Mucosa of rectum (tissue), 2 donors: ENCODE measurements around the gene HCN3.
"Not testable (repeated sequence)": the region's sequence is repeated elsewhere in the genome, so short reads cannot be mapped to it uniquely, and the experiment has no call there.

Experiments used
- H3K27ac ChIP-seq, 2 donors: one replicate each; pipeline ENCODE4 v1.7.0; 2013; ENCODE audit warnings: inconsistent platforms in 2 of 2, low read depth in 2 of 2, low read length in 2 of 2
- H3K27me3 ChIP-seq, 2 donors: one replicate each; pipeline ENCODE4 v1.7.0; 2013; ENCODE audit warnings: low read length in 2 of 2; ENCODE audit not compliant: control insufficient read depth in 2 of 2, insufficient read depth in 2 of 2
- H3K36me3 ChIP-seq, 2 donors: one replicate each; pipeline ENCODE4 v1.7.0; 2013; ENCODE audit warnings: low read length in 2 of 2; ENCODE audit not compliant: control insufficient read depth in 2 of 2, insufficient read depth in 2 of 2
- H3K4me1 ChIP-seq, 2 donors: one replicate each; pipeline ENCODE4 v1.7.0; 2013; ENCODE audit warnings: low read length in 2 of 2, mild to moderate bottlenecking in 1 of 2; ENCODE audit not compliant: control insufficient read depth in 2 of 2, insufficient read depth in 2 of 2
- H3K4me3 ChIP-seq, 2 donors: one replicate each; pipeline ENCODE4 v1.7.0; 2013; ENCODE audit warnings: low read length in 2 of 2
- H3K9ac ChIP-seq, 2 donors: one replicate each; pipeline ENCODE4 v1.7.0; 2013; ENCODE audit warnings: low read length in 2 of 2, low read depth in 1 of 2, mild to moderate bottlenecking in 1 of 2
- H3K9me3 ChIP-seq, 2 donors: one replicate each; pipeline ENCODE4 v1.7.0; 2013; ENCODE audit warnings: low read length in 2 of 2; ENCODE audit not compliant: control insufficient read depth in 2 of 2
- donor health status: healthy.
- donor health status: Normal muscosa, but diverticular disease.

HCN3 gene

DNA sequence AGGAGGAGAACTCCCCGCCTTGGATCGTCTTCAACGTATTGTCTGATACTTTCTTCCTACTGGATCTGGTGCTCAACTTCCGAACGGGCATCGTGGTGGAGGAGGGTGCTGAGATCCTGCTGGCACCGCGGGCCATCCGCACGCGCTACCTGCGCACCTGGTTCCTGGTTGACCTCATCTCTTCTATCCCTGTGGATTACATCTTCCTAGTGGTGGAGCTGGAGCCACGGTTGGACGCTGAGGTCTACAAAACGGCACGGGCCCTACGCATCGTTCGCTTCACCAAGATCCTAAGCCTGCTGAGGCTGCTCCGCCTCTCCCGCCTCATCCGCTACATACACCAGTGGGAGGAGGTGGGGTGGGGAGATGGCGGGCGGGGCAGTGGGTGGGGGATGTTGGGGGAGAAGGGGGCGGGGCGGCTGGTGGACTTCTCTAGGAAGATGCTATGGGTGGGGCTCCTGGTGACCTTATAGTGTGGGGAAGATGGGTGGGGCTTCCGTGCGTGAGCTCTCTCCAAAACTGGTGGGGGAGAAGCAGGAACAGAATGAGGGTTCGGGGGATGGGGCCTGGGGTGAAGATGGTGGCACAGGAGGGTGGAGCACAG lies 5.3 kb downstream of the HCN3 start:
- Histone ChIP-seq H3K27me3 (no peaks in the 10 kb centered on the region), H3K9ac (no peak overlapping the region), H3K27ac (no peak overlapping the region), H3K4me3 (no peak overlapping the region), H3K9me3 (no peaks in the 10 kb centered on the region), H3K36me3 (peaks cover 0 to 6% of the 10 kb centered on the region in 2 donors), H3K4me1 (peaks cover 7 to 9% of the 10 kb centered on the region in 2 donors)

DNA sequence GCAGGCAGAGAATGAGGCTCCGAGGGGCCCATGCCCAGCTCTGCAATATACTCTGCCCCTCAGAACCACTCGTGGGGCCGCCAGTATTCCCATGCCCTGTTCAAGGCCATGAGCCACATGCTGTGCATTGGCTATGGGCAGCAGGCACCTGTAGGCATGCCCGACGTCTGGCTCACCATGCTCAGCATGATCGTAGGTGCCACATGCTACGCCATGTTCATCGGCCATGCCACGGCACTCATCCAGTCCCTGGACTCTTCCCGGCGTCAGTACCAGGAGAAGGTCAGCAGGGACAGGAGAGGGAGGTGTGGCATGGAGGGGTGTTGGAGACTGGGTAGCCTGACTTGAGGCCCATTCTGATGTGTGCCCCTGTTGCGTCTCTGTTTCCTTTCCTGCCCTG lies 7.2 kb downstream of the HCN3 start:
- Histone ChIP-seq H3K4me1 (no peaks in the 10 kb centered on the region), H3K27ac (no peak overlapping the region), H3K9ac (no peak overlapping the region), H3K36me3 (peaks cover 2 to 10% of the 10 kb centered on the region in 2 donors), H3K9me3 (no peaks in the 10 kb centered on the region), H3K27me3 (no peaks in the 10 kb centered on the region), H3K4me3 (no peak overlapping the region)

DNA sequence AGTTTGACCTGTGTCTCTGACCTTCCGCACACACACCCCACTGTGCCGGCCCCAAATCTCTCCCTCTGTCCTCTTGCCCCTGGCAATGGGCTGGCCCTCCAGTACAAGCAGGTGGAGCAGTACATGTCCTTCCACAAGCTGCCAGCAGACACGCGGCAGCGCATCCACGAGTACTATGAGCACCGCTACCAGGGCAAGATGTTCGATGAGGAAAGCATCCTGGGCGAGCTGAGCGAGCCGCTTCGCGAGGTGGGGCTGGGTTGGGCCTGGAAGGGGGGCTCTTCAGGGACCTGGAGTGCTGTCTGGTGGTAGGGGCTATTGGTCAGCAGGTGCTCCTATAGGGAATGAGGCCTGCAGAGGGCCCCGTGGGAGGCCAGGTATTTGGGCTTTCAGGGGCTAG lies 7.8 kb downstream of the HCN3 start:
- Histone ChIP-seq H3K4me3 (no peak overlapping the region), H3K9ac (no peak overlapping the region), H3K27ac (no peak overlapping the region), H3K4me1 (no peaks in the 10 kb centered on the region), H3K27me3 (no peaks in the 10 kb centered on the region), H3K36me3 (peaks cover 2 to 10% of the 10 kb centered on the region in 2 donors), H3K9me3 (no peaks in the 10 kb centered on the region)

DNA sequence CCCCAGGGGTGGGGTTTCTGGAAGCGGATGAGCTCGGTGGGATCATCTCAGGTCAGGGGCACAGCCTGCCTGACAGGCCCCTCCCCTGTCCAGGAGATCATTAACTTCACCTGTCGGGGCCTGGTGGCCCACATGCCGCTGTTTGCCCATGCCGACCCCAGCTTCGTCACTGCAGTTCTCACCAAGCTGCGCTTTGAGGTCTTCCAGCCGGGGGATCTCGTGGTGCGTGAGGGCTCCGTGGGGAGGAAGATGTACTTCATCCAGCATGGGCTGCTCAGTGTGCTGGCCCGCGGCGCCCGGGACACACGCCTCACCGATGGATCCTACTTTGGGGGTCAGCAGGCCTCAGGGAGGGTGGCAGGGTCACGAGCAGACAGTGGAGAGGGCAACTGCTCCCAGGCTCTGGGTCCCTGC lies 8.4 kb downstream of the HCN3 start:
- no peak overlapping the region for H3K9ac ChIP-seq
- H3K9me3 ChIP-seq: no peaks in the 10 kb centered on the region
- H3K4me3 ChIP-seq: no peak overlapping the region
- H3K27ac ChIP-seq: no peak overlapping the region
- H3K36me3 ChIP-seq: peaks cover 5 to 10% of the 10 kb centered on the region in 2 donors
- no peaks in the 10 kb centered on the region for H3K4me1 ChIP-seq
- H3K27me3 ChIP-seq: no peaks in the 10 kb centered on the region

DNA sequence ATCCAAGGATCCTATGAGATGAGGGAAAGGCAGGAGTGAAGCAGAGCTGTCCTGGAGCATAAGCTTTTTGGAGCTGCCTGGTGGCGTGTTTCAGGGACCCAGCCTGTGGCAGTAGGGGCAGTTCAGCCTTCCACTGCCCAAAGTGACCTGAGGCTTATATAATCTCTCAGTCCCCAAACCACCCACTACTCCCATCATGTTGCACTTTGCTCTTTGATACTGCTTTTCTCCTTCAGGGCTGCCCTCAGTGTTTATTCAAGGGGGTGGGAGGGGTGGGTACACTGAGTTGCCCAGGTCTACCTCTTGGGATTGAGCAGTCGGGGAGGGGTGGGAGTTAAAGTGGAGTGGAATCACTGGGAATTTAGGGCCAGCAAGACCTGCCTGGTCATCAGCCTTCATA lies 9.3 kb downstream of the HCN3 start:
- Histone ChIP-seq H3K27ac (no peak overlapping the region), H3K36me3 (peaks cover 5 to 10% of the 10 kb centered on the region in 2 donors), H3K4me3 (no peak overlapping the region), H3K4me1 (no peaks in the 10 kb centered on the region), H3K9ac (no peak overlapping the region), H3K27me3 (no peaks in the 10 kb centered on the region), H3K9me3 (no peaks in the 10 kb centered on the region)

DNA sequence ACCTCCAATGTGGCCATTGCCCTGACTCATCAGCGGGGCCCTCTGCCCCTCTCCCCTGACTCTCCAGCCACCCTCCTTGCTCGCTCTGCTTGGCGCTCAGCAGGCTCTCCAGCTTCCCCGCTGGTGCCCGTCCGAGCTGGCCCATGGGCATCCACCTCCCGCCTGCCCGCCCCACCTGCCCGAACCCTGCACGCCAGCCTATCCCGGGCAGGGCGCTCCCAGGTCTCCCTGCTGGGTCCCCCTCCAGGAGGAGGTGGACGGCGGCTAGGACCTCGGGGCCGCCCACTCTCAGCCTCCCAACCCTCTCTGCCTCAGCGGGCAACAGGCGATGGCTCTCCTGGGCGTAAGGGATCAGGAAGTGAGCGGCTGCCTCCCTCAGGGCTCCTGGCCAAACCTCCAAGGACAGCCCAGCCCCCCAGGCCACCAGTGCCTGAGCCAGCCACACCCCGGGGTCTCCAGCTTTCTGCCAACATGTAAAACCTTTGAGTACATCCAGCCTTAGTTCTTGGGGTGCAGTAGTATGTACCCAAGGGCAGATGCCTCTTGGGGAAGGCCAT lies 10.8 kb downstream of the HCN3 start:
- H3K9me3 ChIP-seq: no peaks in the 10 kb centered on the region
- H3K4me3 ChIP-seq: no peak overlapping the region
- H3K27me3 ChIP-seq: peaks cover 0 to 3% of the 10 kb centered on the region in 2 donors

DNA sequence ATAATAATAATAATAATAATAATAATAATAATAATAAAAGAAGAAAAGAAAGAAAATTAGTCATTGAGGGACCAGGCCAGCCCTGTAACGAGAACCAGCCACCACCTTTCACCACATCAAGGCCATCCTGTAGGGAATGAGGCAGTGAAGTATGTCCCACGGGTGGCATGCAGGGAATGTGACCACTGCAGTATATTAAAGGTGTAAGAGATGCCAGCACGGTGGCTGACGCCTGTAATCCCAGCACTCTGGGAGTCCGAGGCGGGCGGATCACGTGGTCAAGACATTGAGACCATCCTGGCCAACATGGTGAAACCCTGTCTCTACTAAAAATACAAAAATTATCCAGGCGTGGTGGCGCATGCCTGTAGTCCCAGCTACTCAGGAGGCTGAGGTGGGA lies 13.7 kb downstream of the HCN3 start:
- peaks cover 10 to 22% of the 10 kb centered on the region in 2 donors for H3K27me3 ChIP-seq
- H3K4me3 ChIP-seq, H3K36me3 ChIP-seq, H3K9me3 ChIP-seq, H3K4me1 ChIP-seq, H3K27ac ChIP-seq, H3K9ac ChIP-seq: not testable (repeated sequence)

More for the DNA sequence above, 10.8 kb downstream of the HCN3 start:
- Histone ChIP-seq H3K27ac (no peak overlapping the region), H3K4me1 (no peaks in the 10 kb centered on the region), H3K9ac (no peak overlapping the region), H3K36me3 (peaks cover 5 to 10% of the 10 kb centered on the region in 2 donors)

DNA sequence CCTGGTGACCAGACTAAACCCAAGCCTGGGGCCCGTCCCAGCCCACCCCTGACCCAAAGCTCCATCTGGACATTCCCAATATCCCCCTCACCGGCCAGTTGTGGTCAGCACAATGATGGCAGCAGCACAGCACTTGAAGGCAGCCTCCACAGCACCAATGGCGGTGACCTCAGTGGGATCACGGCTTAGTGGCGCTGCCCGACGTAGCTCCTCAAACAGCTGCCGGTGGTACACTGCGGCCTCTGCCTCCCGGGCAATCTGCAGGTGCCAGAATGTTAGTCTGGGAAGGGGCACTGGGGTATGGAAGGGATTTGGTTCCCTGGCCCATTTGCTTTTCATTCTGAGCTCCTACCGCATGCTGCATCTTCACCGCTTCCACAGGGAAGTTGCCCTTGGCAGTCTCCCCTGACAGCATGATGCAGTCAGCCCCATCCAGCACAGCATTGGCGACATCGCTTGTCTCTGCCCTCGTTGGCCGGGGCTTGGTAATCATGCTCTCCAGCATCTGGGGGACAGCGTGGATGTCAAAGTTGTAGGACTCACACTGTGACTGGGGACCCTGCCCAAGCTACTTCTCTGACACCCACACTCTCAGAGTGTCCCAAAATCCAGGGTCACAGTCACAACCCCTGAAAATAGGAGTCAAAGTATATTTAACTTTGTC lies 16.0 kb downstream of the HCN3 start:
- Histone ChIP-seq H3K4me3 (no peak overlapping the region), H3K9ac (no peak overlapping the region), H3K27ac (no peak overlapping the region), H3K27me3 (peaks cover 13 to 23% of the 10 kb centered on the region in 2 donors), H3K9me3 (no peaks in the 10 kb centered on the region), H3K36me3 (peaks cover 4 to 5% of the 10 kb centered on the region in 2 donors), H3K4me1 (no peaks in the 10 kb centered on the region)

DNA sequence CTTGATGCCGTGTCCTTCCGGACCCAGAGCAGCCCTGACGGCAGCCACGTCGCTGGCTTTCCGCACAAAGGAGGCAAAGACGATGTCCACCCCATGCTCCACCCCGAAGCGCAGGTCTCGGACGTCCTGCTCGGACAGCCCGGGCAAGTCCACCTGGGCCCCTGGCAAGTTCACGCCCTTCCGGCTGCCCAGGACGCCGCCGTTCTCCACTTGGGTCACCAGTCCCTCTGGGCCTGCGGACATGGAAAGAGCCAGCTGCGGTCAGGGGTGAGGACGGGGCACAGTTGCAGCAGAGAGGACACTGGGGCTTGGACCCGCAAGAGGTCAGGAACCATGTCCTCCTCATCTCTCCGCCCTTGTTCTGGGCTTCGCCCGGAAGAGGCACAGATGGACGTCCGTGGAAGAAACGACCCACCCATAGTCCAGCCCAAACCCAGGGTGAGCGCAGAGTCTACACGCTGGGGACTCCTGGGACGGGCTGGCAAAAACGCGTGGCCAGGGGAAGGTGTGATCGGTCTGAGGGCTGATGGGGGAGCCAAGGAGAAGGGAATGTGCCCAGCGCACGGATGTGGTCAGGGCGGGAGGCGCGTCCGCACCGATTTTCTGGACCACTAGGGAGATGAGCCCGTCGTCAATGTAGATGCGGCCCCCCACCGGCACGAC lies 17.4 kb downstream of the HCN3 start:
- Histone ChIP-seq H3K36me3 (peaks cover 0 to 4% of the 10 kb centered on the region in 2 donors), H3K4me3 (no peak overlapping the region), H3K4me1 (no peaks in the 10 kb centered on the region), H3K27ac (no peak overlapping the region), H3K9me3 (no peaks in the 10 kb centered on the region), H3K9ac (no peak overlapping the region), H3K27me3 (peaks cover 13 to 23% of the 10 kb centered on the region in 2 donors)
